Right lung (tissue), 5 donors: ENCODE measurements around the gene FGF9. TPM values are rescaled to one million over a fixed set of nuclear protein-coding genes. Genes with fewer than 3 reads are reported as not detected.

Experiments
- DNase-seq, 2 donors: peaks; one replicate each; pipeline ENCODE4 v3.0.0-alpha.2; 2013
- polyA plus RNA-seq, 5 donors: library from polyadenylated mRNA; unstranded; fragments of 120-200 nt; gene quantifications; one replicate each; pipeline versions ENCODE4 v1.2.1 to v1.2.3, GENCODE V29; 2013; ENCODE audit warnings: inconsistent platforms in 1 of 5, low replicate concordance in 1 of 5; ENCODE audit not compliant: insufficient read length in 5 of 5, insufficient read depth in 1 of 5

The FGF9 gene
- polyA plus RNA-seq, 5 donors: 14.1 to 34.5 (median 21.8) TPM

- DNase-seq: no peak
Observed at GRCh38 chr13:21703846-21704245, 33.0 kb downstream of the FGF9 start.

- DNase-seq: no peak
Observed at GRCh38 chr13:21707586-21707985, 36.7 kb downstream of the FGF9 start.

GRCh38 chr13:21709697-21710096, 38.8 kb downstream of the FGF9 start:
- no peak for DNase-seq

- no peak for DNase-seq
Observed at GRCh38 chr13:21710163-21710562, 39.3 kb downstream of the FGF9 start.

GRCh38 chr13:21717817-21718216, 46.9 kb downstream of the FGF9 start:
- DNase-seq: no peak

GRCh38 chr13:21719463-21719862, 48.6 kb downstream of the FGF9 start:
- DNase-seq: no peak

- peak in 1 of 2 donors; percentile 23 for DNase-seq
Observed at GRCh38 chr13:21723807-21724505, 53.1 kb downstream of the FGF9 start.

GRCh38 chr13:21730186-21730880, 59.5 kb downstream of the FGF9 start:
- no peak for DNase-seq

- DNase-seq: no peak
Observed at GRCh38 chr13:21733475-21734263, 62.8 kb downstream of the FGF9 start.

- no peak for DNase-seq
Observed at GRCh38 chr13:21734961-21735360, 64.1 kb downstream of the FGF9 start.

GRCh38 chr13:21735701-21736401, 65.0 kb downstream of the FGF9 start:
- DNase-seq: no peak

- DNase-seq: no peak
Observed at GRCh38 chr13:21736926-21737325, 66.1 kb downstream of the FGF9 start.

GRCh38 chr13:21738630-21739029, 67.8 kb downstream of the FGF9 start:
- DNase-seq: no peak

GRCh38 chr13:21739771-21740170, 68.9 kb downstream of the FGF9 start:
- DNase-seq: no peak

GRCh38 chr13:21741396-21741979, 70.6 kb downstream of the FGF9 start:
- no peak for DNase-seq

- DNase-seq: no peak
Observed at GRCh38 chr13:21742096-21742495, 71.2 kb downstream of the FGF9 start.

- DNase-seq: no peak
Observed at GRCh38 chr13:21744149-21744548, 73.3 kb downstream of the FGF9 start.

GRCh38 chr13:21745307-21745706, 74.4 kb downstream of the FGF9 start:
- DNase-seq: no peak

- no peak for DNase-seq
Observed at GRCh38 chr13:21747456-21747855, 76.6 kb downstream of the FGF9 start.

GRCh38 chr13:21748166-21748565, 77.3 kb downstream of the FGF9 start:
- no peak for DNase-seq

- no peak for DNase-seq
Observed at GRCh38 chr13:21749410-21749809, 78.5 kb downstream of the FGF9 start.

- no peak for DNase-seq
Observed at GRCh38 chr13:21752501-21752900, 81.6 kb downstream of the FGF9 start.
